GM19455 (cell line): ENCODE data around the gene G6PC1.
"Not testable (repeated sequence)": the region's sequence is repeated elsewhere in the genome, so short reads cannot be mapped to it uniquely, and the experiment has no call there.

Source experiments
- ATAC-seq: cut with Tn5 transposase; IDR thresholded peaks from one replicate; pipeline ENCODE4 v1.9.1; 2021; ENCODE audit not compliant: unreplicated experiment

G6PC1 gene

DNA sequence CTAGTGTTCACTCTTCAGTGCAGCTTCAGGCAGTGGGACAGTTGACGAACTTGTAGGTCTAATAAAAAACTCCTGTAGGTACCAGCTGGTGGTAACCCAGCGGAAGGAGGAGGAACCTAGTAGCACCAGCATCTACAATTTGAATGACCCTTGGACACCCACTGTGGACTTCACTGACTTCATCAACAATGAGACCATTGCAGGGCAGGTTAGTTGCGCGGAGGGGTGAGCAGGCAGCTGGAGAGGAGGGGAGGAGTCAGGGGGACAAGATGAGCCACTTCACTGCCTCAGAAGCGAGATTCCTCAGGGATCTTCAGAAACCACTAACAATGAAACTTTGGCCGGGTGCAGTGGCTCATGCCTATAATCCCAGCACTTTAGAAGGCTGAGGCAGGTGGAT is 27.3 kb upstream of the G6PC1 start:
- no peak for ATAC-seq

DNA sequence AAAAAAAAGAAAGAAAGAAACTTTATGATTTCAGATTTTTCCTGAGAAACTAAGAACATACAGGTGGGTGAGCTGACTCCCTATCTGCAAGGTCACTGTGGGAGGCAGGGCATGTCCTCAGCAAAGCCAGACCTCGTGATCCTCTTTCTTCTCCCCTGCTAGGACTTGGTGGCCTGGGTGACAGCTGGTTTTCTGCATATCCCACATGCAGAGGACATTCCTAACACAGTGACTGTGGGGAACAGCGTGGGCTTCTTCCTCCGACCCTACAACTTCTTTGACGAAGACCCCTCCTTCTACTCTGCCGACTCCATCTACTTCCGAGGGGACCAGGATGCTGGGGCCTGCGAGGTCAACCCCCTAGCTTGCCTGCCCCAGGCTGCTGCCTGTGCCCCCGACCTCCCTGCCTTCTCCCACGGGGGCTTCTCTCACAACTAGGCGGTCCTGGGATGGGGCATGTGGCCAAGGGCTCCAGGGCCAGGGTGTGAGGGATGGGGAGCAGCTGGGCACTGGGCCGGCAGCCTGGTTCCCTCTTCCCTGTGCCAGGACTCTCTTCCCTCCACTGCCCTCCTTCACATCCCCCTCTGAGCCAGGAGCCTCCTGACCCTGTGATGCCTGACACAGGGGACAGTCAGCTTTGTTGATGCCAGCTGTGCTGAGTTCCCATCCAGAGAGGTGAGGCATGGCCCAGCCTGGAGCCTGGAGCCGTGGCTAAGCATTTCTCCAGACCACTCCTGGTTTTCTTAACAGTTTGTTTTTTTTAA is 26.5 kb upstream of the G6PC1 start:
- not testable (repeated sequence) for ATAC-seq

DNA sequence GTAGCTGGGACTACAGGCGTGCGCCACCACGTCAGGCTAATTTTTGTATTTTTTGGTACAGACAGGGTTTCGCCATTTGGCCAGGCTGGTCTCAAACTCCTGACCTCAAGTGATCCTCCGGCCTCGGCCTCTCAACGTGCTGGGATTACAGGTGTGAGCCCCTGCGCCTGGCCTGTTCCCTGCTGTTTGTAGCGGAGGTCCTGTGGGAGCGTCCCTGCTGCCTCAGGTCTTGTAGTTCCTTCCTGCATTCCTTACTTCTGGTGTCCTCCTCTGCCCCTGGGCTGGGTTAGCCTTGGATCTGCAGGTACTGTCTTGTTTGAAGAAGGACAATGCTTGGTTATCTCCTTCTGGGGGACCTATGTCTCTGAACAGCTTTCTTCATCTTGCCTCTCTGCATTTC is 23.6 kb upstream of the G6PC1 start:
- no peak for ATAC-seq

DNA sequence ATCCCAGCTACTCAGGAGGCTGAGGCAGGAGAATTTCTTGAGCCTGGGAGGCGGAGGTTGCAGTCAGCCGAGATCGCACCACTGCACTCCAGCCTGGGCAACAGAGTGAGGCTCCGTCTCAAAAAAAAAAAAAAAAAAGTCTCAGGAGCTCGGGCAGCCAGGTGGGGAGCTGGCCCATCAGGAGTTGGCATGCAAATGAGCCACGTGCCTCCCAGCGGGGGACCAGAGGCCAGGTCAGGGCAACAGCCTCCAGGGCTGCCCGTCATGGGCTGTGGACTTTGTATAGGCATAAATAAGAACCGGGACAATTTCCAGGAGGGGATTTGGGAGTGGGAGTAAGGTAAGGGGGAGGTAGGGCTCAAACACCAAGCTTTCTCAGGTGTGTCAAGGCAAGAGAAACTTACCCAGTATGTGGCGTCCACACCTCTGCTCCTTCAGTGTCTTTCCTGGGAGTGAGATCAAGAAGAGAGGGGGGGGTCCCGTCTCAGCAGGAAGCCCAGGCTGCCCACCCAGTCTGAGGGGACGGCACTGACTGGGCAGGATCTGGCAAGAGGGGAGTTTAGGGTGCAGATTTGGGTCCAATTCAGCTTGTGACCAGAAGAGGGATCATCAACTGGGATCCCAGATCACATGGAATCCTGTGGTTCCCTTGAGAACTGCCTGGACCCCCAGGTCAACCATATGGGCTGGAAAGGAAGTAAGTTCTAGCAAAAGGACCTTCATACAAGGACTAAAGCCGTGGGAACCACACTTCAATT is 22.3 kb upstream of the G6PC1 start:
- ATAC-seq = no peak

DNA sequence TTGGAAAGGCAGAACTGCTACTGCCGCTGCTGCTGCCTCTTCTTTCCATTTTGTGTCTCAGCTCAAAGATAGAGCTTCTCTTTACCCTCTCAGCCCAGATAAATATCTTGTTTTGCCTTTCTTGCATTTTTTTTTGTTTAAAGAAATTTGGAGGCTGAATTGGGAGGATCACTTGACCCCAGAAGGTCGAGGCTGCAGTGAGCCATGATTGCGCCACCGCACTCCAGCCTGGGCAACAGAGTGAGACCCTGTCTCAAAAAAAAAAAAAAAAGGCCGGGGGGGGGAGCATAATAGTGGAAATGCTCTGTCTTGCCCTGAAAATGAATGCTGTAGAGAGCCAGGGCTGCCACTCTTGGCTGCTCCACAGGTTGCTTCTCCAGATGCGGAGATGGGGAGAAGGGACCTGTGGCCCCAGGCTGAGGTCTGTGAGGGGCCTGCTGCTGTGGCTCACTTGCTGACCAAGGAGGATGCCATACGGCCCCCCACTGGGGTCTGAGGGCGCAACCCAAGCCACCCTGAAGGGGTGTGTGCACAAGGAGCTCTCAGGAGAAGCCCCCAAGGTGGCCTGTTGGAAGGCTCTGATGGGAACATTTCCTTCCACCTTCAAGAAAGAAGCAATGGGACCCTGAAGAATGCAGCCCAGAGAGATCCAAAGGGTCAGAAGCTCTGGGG is 21.5 kb upstream of the G6PC1 start:
- ATAC-seq = no peak

DNA sequence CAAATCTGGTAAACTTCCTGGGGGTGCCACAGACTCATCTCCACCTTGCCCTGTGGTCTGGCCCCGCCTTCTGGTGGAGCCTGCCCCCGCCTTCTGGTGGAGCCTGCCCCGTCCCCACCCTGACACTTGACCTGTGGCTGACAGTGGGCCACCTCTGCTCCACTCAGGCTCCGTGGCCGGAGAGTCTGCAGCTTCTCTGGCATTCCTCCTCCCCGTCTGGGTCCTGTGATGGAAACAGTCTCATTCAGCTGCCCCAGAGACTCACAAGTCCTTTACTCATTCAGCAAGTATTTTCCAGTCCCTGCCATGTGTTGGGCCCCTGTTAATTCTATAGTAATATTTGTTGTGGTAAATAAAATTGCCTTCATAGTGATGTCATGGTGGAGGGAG is 21.0 kb upstream of the G6PC1 start:
- no peak for ATAC-seq

DNA sequence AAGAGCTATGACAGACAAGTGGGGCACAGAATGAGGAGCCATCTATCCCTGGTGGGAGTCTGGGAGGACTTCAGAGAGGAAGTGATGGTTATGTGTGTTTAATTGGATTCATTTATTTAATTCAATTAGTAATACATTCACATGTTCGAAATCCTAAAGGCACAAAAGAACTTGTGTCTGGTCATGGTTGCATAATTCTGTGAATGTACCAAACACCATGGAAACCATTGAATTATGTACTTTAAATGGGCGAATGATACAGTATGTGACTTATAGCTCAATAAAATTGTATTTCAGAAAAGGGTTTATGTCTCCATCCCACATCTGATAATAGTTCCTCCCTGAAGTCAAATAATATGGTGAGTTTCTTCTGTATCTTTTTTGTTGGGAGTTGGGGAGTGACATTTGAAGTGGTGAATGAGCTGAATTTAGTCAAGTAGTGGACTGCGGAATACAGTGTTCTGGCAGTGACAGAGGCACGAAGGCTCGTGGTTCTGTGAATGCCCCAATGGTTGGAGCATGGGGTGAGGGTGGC is 19.8 kb upstream of the G6PC1 start:
- no peak for ATAC-seq

DNA sequence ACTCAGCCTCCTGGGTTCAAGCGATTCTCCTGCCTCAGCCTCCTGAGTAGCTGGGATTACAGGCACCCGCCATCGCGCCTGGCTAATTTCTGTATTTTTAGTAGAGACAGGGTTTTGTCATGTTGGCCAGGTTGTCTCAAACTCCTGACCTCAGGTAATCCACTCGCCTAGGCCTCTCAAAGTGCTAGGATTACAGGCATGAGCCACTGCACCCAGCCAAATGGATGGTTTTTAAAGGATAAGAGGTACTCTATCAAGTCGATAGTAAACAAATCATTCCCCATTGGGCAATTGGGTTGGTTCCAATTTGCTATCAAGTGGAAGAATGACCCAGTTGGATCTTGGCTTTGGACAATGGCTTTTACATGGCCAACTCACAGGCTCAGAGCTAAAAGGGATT is 18.9 kb upstream of the G6PC1 start:
- ATAC-seq = not testable (repeated sequence)

GRCh38 chr17:42882166-42882565 is 18.4 kb upstream of the G6PC1 start:
- ATAC-seq = no peak

- no peak for ATAC-seq
Observed at GRCh38 chr17:42883802-42884558, 16.6 kb upstream of the G6PC1 start.

- not testable (repeated sequence) for ATAC-seq
Observed at GRCh38 chr17:42885806-42886205, 14.8 kb upstream of the G6PC1 start.

DNA sequence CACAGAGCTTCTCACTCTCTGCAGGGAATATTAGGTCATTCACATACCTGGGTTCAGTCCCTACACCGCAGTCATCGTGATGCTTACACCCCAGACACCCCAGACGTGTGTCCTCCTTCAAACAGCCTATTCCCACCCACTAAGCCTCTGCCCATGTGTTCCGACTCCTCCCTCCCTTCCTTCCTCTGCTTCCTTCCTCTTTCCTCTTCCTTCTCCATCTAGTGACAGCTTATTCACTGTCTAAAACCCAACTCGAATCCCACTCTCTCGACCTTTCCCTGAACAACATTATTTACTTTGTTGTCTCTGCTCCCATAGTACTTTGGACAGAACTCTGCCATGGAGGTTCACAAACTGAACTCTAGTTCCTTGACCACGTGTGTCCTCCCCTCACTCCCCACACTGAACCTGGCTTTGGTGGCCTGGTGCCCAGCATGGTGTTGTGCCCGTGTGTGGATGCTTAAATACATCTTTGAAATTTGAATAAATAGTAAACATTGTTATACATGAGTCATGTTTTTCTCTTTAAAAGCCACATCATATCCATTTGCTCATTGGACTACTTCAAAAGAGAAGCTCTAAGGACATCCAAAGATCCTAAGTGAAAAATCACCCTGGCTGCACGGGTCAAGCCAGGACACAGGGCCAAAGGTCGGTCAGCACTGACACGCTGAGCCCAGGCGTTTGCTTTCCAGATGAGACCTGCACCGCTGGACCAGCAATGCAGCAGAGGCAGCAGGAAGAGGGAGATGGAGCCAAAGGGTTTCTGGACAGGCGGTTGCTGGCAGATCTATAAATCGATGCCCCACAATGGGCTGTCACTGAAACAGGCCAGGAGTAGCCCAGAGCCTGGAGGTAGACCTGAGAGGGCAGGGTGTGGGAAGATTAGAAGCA is 14.1 kb upstream of the G6PC1 start:
- ATAC-seq = no peak

GRCh38 chr17:42889809-42890208 is 10.8 kb upstream of the G6PC1 start:
- ATAC-seq = no peak

DNA sequence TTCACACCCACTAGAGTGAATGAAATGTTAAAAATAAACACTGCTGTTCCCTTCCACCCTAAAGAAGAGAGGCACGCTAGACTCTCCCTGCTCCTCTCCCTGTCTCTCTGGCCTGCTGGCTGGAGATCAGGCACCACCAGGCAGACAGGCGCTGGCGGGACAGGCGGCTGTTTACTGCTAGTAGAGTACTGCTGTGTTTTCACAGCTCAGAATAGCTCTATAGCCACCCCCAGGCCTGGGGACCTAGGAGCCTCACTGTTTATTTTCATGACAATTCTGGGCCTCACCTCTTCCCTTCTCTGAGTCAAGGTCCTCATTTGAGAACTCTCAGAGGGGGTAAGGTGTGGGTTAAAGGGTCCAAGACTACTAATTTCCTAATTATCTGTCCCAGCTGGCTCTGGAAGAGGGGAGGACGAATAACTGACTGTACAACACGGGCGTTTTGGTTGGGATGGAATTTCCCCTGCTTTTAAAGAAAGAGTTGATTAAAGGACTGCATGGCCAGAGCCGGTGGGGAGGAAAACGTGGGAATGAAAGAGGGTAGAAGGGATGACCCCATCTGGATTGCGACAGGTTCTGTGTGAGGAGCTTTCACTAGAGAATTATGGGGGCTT is 9.0 kb upstream of the G6PC1 start:
- no peak for ATAC-seq

DNA sequence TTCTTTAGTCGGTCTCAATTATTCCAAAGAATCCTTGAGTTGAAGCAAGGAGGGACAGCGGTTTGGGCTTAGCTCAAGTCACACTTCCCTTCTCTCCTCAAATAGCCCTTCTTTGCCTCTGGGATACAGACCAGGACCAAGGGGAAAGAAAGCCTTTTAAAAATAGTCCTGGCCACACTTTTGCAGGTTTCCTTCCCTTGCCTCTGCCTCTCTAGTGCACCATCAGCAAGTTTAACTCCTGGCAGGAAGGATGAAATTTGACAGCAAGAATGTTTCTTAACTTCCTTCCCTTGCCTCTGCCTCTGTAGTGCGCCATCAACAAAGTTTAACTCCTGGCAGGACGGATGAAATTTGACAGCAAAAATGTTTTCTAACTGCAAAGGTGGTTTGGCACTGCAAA is 7.2 kb upstream of the G6PC1 start:
- no peak for ATAC-seq

GRCh38 chr17:42894283-42895184 is 6.1 kb upstream of the G6PC1 start:
- no peak for ATAC-seq

- no peak for ATAC-seq
Observed at GRCh38 chr17:42895185-42895555, 5.4 kb upstream of the G6PC1 start.

DNA sequence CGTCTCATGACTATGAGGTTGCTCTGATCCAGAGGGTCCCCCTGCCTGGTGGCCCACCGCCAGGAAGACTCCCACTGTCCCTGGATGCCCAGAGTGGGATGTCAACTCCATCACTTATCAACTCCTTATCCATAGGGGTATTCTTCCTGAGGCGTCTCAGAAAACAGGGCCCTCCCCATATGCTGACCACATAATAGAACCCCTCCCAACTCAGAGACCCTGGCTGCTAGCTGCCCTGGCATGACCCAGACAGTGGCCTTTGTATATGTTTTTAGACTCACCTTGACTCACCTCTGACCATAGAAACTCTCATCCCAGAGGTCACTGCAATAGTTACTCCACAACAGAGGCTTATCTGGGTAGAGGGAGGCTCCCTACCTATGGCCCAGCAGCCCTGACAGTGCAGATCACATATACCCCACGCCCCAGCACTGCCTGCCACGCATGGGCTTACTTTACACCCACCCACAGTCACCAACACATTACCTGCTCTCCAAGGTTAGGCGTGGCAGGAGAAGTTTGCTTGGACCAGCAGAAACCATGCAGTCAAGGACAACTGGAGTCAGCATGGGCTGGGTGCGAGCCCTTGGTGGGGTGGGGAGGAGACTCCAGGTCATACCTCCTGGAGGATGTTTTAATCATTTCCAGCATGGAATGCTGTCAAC is 2.3 kb upstream of the G6PC1 start:
- no peak for ATAC-seq
